Brain microvascular endothelial cell (primary cell): Measurements from ENCODE around the gene PISD.
A peak's percentile ranks its signal among the peaks of the same experiment; 100 is the strongest.

ENCODE experiments used
- DNase-seq: peaks from one replicate; pipeline ENCODE4 v3.0.0-alpha.2; 2020
- H3K27ac ChIP-seq: fragments of 250-450 bp; sonication (Bioruptor Pico); 2 replicates; pipeline ENCODE4 v1.5.1; 2020; ENCODE audit warnings: mild to moderate bottlenecking, moderate library complexity
- H3K27me3 ChIP-seq: fragments of 250-450 bp; sonication (Bioruptor Pico); replicated peaks from 2 replicates; pipeline ENCODE4 v1.5.1; 2020; ENCODE audit warnings: mild to moderate bottlenecking
- H3K36me3 ChIP-seq: fragments of 250-450 bp; sonication (Bioruptor Pico); replicated peaks from 2 replicates; pipeline ENCODE4 v1.5.1; 2020; ENCODE audit warnings: mild to moderate bottlenecking
- H3K4me3 ChIP-seq: 2 replicates; pipeline ENCODE4 v1.5.1; 2011; ENCODE audit warnings: low read depth, mild to moderate bottlenecking, control low read depth, low read length, moderate library complexity
- in situ Hi-C: cut with HindIII; loops from 2 replicates; pipeline ENCODE4 v1.10.0; 2017; ENCODE audit warnings: low sequenced_read_pairs, low pct_ligation_motif_present
- TF ChIP-seq, protein P1 (sequence below): IDR thresholded peaks from 2 replicates; pipeline ENCODE4 v1.5.1; 2011; ENCODE audit warnings: low read depth, mild to moderate bottlenecking, moderate library complexity, low read length, control low read depth, inconsistent platforms; ENCODE audit errors: missing control alignments

PISD gene

DNA sequence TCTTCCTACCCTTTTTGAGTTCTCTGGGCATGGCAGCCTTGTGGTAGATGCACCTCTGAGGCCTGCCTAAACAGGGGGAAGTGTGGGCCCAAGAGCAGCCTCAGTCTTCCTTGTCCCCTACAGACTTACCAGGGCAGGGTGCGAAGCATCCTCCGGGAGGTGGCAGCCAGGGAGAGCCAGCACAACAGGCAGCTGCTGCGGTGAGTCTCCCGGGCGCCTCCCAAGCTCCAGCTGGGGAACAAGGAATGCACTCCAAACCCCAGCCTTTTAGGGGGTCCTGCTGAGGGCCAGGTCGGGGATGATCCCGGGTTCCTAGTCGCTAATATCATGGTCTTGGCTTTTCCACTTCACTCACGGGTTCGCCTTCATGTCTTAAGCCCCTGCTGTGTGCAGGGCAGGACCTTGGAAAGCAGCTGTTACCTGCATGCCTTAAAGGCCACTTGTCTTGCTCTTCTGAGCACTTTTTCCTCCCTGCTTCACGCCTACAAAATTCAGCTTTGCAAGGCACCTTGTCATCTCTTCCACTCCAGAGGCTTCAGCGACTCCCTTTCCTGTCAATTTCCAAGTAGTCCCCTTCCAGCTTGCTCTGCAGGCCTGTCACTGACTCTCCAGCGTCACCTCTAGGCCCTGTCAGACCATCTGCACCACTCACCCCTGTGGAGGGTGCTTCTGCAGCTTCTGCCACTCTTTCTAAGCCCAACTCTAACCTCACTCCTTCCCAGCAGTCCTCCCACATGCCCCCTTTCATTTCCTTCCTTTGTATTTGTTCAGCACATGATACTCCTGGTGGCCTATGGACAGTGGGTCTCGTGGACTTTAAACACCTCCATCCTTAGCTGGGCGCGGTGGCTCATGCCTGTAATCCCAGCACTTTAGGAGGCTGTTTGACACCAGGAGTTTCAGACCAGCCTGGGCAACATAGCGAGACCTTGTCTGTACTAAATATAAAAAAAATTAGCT lies 57.0 kb downstream of the PISD start:
- in situ Hi-C loops, result no loop called here
- Histone ChIP-seq H3K4me3 (no peak overlapping the region), H3K27me3 (no peaks in the 10 kb centered on the region), H3K27ac (no peak overlapping the region), H3K36me3 (no peaks in the 10 kb centered on the region)
- DNase-seq, result no peak
- TF ChIP-seq, protein P1, sequence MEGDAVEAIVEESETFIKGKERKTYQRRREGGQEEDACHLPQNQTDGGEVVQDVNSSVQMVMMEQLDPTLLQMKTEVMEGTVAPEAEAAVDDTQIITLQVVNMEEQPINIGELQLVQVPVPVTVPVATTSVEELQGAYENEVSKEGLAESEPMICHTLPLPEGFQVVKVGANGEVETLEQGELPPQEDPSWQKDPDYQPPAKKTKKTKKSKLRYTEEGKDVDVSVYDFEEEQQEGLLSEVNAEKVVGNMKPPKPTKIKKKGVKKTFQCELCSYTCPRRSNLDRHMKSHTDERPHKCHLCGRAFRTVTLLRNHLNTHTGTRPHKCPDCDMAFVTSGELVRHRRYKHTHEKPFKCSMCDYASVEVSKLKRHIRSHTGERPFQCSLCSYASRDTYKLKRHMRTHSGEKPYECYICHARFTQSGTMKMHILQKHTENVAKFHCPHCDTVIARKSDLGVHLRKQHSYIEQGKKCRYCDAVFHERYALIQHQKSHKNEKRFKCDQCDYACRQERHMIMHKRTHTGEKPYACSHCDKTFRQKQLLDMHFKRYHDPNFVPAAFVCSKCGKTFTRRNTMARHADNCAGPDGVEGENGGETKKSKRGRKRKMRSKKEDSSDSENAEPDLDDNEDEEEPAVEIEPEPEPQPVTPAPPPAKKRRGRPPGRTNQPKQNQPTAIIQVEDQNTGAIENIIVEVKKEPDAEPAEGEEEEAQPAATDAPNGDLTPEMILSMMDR, result no peak

DNA sequence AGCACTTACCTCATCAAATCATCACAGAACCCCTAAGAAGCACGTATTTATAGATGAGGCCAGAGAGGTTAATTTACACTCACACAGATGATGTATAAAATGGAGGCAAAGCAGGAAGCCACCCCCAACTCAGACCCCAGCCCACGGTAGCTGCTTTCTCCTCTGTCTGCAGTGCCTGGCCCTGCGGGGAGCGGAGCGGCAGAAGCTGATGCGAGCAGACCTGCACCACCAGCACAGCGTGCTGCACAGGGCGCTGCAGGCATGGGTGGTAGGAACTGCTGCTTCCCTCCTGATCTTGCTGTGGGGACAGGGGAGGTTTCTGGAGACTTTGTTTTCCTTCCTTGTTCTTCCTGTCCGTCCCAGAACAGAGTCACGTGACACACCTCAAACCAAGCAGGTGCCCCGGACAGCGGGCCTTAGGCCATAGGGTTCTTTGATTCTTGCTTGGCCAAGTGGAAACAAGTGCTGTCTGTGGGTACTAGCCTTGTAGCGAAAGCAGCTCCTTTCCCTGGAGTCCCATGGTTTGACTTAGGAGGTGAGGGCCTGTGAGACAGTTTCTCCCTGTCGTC lies 57.8 kb downstream of the PISD start:
- Histone ChIP-seq H3K4me3 (no peak overlapping the region), H3K36me3 (no peaks in the 10 kb centered on the region), H3K27ac (no peak overlapping the region), H3K27me3 (no peaks in the 10 kb centered on the region)
- TF ChIP-seq, protein P1, result no peak
- DNase-seq, result no peak
- in situ Hi-C loops, result no loop called here

DNA sequence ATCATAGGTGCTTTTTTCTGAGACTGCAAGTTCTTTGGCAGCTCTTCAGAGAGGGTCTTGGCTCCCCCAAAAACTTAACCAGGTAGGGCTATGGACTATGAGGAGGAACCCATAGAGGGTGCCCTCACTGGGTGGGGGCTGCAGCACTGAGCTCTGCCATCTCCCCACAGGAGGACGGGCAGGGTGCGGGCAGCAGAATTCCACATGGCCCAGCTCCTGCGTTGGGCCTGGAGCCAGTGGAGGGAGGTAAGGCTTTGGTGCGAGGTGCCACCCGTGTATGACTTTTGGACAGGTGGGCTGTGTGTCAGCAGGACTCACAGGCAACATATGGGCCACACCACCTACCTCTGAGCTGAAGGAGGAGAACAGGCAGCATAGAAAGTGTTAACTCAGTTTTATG lies 58.4 kb downstream of the PISD start:
- Histone ChIP-seq H3K27me3 (no peaks in the 10 kb centered on the region), H3K4me3 (no peak overlapping the region), H3K27ac (no peak overlapping the region), H3K36me3 (no peaks in the 10 kb centered on the region)
- in situ Hi-C loops, result no loop called here
- DNase-seq, result no peak
- TF ChIP-seq, protein P1, result no peak

DNA sequence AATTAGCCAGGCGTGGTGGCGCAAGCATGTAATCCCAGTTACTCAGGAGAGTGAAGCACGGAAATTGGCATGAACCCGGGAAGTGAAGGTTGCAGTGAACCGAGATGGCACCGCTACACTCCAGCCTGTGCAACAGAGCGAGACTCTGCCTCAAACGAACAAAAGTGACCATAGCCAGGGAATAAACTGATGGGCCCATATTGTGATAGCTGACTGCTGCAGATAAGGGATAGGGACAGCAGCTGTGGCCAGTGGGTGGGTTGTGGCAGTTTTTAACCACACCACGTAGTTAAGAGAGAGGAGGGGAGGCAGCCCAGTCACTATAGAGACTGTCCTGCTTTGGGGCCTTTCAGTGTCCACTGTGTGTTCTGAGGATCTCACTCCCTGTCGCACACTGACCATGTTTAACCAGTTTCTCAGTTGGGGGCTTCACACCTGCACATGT lies 58.9 kb downstream of the PISD start:
- no peak overlapping the region for H3K27ac ChIP-seq
- H3K27me3 ChIP-seq, result no peaks in the 10 kb centered on the region
- in situ Hi-C loops, result no loop called here
- H3K4me3 ChIP-seq, result no peak overlapping the region
- no peaks in the 10 kb centered on the region for H3K36me3 ChIP-seq
- no peak for DNase-seq
- TF ChIP-seq, protein P1, result no peak

DNA sequence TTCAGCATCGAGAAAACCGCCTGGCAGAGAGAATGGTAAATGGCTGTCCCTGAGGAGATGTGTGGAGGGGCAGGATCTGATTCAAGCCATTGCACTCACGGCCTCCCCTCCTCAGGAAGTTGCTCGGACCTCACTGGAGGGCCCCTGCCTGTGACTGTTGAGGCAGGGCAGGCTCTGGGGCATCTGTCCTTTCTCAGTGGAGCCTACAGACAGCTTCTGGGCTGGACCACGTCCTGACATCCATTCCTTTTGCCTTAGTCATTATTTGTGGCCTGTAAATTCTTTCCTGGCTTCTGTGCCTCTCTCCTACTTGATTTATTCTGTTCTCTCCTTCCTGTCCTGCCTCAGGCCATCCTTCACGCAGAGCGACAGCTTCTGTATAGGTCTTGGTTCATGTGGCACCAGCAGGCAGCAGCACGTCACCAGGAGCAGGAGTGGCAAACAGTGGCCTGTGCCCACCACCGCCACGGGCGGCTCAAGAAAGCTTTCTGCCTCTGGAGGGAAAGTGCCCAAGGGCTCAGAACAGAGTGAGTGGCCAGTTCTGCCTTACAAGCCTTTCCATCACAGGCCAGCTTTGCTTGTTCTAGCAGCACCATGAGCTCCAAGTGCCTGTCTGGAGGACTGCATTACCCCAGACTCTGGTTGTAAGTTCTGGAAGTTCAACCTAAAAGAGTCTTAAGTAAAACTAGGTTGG lies 59.6 kb downstream of the PISD start:
- TF ChIP-seq, protein P1, result no peak
- Histone ChIP-seq H3K27me3 (no peaks in the 10 kb centered on the region), H3K4me3 (no peak overlapping the region), H3K36me3 (no peaks in the 10 kb centered on the region), H3K27ac (no peak overlapping the region)
- in situ Hi-C loops, result no loop called here
- peak; percentile 85 for DNase-seq
